ENCODE measurements around the gene GPR25. TPM values are rescaled to one million over a fixed set of nuclear protein-coding genes. Genes with fewer than 3 reads are reported as not detected.

GPR25 gene
- polyA plus RNA-seq, 1 donor (not counting 4 experiments of a cell fraction or from before 2014, with no cell fraction given): not detected

DNA sequence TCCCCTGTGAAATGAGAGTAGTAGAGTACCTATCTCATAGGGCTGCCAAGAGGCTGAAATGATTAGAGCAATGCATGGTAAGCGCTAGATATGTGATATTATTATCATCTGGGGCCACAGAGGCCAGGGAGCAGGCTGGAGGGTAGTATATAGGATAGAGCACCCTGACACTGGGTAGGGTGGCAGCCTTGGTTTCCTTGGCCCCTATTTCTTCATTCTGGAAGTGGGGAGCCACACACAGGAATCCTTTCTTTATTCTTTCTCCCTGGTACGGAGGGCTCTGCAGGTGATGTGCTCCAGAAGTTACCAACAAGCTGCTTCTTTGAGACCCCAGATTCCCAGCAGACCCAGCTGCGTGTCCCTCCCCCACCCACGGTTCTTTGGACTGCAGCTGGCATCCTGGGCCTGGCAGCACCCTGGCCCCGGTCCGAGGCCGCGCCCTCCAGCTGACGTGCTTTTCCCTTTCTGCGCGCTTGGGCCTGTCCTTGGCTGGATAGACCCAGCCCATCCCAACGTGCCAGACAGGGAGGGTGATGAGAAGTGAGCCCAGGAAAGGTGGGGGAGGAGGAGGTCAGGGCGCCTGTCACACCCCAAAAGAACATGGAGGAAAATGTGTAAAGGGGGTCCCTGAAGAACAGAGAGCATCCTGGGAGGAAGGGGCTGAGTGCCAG, 40.1 kb downstream of the GPR25 start:
- Histone ChIP-seq H3K4me1 (ENCODE audit: control insufficient read depth, extremely low read depth, insufficient read depth, low read length) (peaks cover 32% of the 10 kb centered on the region), H3K27ac (ENCODE audit: control insufficient read depth, insufficient read depth, low read length) (peak overlapping the region; percentile 25), H4K20me1 (ENCODE audit: control insufficient read depth, extremely low read depth, insufficient read depth, low read length) (peaks cover 1% of the 10 kb centered on the region), H3K27me3 (ENCODE audit: control insufficient read depth, extremely low read depth, insufficient read depth, low read length) (no peaks in the 10 kb centered on the region), H3K9me1 (ENCODE audit: control insufficient read depth, extremely low read depth, insufficient read depth, low read length) (peaks cover 2% of the 10 kb centered on the region), H3K4me3 (ENCODE audit: control insufficient read depth in 2 of 3, extremely low read depth in 1 of 3, insufficient read depth in 2 of 3, low read depth in 1 of 3, low read length in 3 of 3) (peak overlapping the region in 1 of 3 experiments; percentile 7), H3K9ac (ENCODE audit: control insufficient read depth, extremely low read depth, insufficient read depth, low read length) (peak overlapping the region; percentile 35), H3K79me2 (ENCODE audit: control insufficient read depth, insufficient read depth, low read length) (no peaks in the 10 kb centered on the region), H3K4me2 (ENCODE audit: control insufficient read depth, extremely low read depth, insufficient read depth, low read depth, low read length) (peak overlapping the region; percentile 56), H3K36me3 (ENCODE audit: control insufficient read depth in 2 of 2, extremely low read depth in 1 of 2, insufficient read depth in 2 of 2, low read length in 2 of 2) (peaks cover 23 to 28% of the 10 kb centered on the region in 2 experiments), H3K9me3 (ENCODE audit: control insufficient read depth, low read depth, low read length) (no peaks in the 10 kb centered on the region), H2AFZ (ENCODE audit: control insufficient read depth, low read length) (no peak overlapping the region)
- TF ChIP-seq, protein P1, sequence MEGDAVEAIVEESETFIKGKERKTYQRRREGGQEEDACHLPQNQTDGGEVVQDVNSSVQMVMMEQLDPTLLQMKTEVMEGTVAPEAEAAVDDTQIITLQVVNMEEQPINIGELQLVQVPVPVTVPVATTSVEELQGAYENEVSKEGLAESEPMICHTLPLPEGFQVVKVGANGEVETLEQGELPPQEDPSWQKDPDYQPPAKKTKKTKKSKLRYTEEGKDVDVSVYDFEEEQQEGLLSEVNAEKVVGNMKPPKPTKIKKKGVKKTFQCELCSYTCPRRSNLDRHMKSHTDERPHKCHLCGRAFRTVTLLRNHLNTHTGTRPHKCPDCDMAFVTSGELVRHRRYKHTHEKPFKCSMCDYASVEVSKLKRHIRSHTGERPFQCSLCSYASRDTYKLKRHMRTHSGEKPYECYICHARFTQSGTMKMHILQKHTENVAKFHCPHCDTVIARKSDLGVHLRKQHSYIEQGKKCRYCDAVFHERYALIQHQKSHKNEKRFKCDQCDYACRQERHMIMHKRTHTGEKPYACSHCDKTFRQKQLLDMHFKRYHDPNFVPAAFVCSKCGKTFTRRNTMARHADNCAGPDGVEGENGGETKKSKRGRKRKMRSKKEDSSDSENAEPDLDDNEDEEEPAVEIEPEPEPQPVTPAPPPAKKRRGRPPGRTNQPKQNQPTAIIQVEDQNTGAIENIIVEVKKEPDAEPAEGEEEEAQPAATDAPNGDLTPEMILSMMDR (optimal IDR thresholded peaks at IDR 0.05 in 1 of 3, IDR thresholded peaks at IDR 0.05 in 1 of 3, conservative IDR thresholded peaks at IDR 0.05 in 1 of 3; ENCODE audit: extremely low read depth in 1 of 3, insufficient read depth in 2 of 3, low read length in 3 of 3): no peak
- DNase-seq (ENCODE audit: low read depth, low spot score): no peak
- peak; percentile 95 for FAIRE-seq
- dilution Hi-C loops (cut with MboI; ENCODE audit: extremely low pct_ligation_motif_present, low sequenced_read_pairs): no loop called here

DNA sequence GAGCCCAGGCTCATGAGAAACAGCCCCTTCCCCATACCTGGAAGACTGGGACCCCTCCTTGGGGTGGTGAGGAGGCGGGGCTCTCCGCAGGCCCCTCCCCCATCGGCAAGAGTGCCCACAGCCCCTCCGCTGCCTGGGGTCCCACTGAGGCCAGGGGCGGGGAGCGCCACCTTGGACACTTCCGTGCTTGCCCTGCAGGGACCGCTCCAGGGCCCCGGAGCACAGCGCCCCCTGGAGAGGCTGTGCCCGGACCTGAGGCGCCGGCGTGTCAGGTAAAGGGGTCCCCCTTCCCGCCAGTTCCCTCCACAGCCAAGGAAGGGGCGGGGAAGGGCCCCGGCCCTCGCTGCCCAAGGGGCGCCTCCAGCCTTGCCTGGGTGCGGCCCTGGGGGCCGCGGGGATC, 43.4 kb downstream of the GPR25 start:
- Histone ChIP-seq H3K9me3 (ENCODE audit: control insufficient read depth, low read depth, low read length) (no peaks in the 10 kb centered on the region), H4K20me1 (ENCODE audit: control insufficient read depth, extremely low read depth, insufficient read depth, low read length) (no peaks in the 10 kb centered on the region), H3K4me3 (ENCODE audit: control insufficient read depth in 2 of 3, extremely low read depth in 1 of 3, insufficient read depth in 2 of 3, low read depth in 1 of 3, low read length in 3 of 3) (no peak overlapping the region), H2AFZ (ENCODE audit: control insufficient read depth, low read length) (no peak overlapping the region), H3K4me1 (ENCODE audit: control insufficient read depth, extremely low read depth, insufficient read depth, low read length) (peaks cover 26% of the 10 kb centered on the region), H3K4me2 (ENCODE audit: control insufficient read depth, extremely low read depth, insufficient read depth, low read depth, low read length) (no peak overlapping the region), H3K9ac (ENCODE audit: control insufficient read depth, extremely low read depth, insufficient read depth, low read length) (no peak overlapping the region), H3K27ac (ENCODE audit: control insufficient read depth, insufficient read depth, low read length) (no peak overlapping the region), H3K79me2 (ENCODE audit: control insufficient read depth, insufficient read depth, low read length) (no peaks in the 10 kb centered on the region), H3K27me3 (ENCODE audit: control insufficient read depth, extremely low read depth, insufficient read depth, low read length) (no peaks in the 10 kb centered on the region), H3K36me3 (ENCODE audit: control insufficient read depth in 2 of 2, extremely low read depth in 1 of 2, insufficient read depth in 2 of 2, low read length in 2 of 2) (peaks cover 6 to 10% of the 10 kb centered on the region in 2 experiments), H3K9me1 (ENCODE audit: control insufficient read depth, extremely low read depth, insufficient read depth, low read length) (no peaks in the 10 kb centered on the region)
- FAIRE-seq: no peak
- dilution Hi-C loops (cut with MboI; ENCODE audit: extremely low pct_ligation_motif_present, low sequenced_read_pairs): no loop called here
- TF ChIP-seq, protein P1 (optimal IDR thresholded peaks at IDR 0.05 in 1 of 3, IDR thresholded peaks at IDR 0.05 in 1 of 3, conservative IDR thresholded peaks at IDR 0.05 in 1 of 3; ENCODE audit: extremely low read depth in 1 of 3, insufficient read depth in 2 of 3, low read length in 3 of 3): peak in 1 of 3 experiments; percentile 40
- no peak for TF ChIP-seq EZH2 (IDR thresholded peaks at IDR 0.05; ENCODE audit: low read length)
- no peak for DNase-seq (ENCODE audit: low read depth, low spot score)

Data from keratinocyte (primary cell).